A673 (cell line): ENCODE measurements around the gene NDC1.

Experiments
- EZH2 ChIP-seq: fragments of 200-600 bp; sonication (generic); IDR thresholded peaks from 2 replicates; pipeline ENCODE4 v1.6.1; 2017; ENCODE audit warnings: borderline replicate concordance, low read depth, mild to moderate bottlenecking, mixed read lengths, antibody characterized with exemption, low read length; ENCODE audit not compliant: poor library complexity, severe bottlenecking
- TF ChIP-seq, protein P1 (sequence below): fragments of 300-800, 200-600 bp; sonication (generic); conservative IDR thresholded peaks from 2 replicates; pipeline ENCODE4 v1.5.1; 2017; ENCODE audit warnings: low read depth, mild to moderate bottlenecking, antibody characterized with exemption, low read length, moderate library complexity, mixed read lengths

- TF ChIP-seq, protein P1, sequence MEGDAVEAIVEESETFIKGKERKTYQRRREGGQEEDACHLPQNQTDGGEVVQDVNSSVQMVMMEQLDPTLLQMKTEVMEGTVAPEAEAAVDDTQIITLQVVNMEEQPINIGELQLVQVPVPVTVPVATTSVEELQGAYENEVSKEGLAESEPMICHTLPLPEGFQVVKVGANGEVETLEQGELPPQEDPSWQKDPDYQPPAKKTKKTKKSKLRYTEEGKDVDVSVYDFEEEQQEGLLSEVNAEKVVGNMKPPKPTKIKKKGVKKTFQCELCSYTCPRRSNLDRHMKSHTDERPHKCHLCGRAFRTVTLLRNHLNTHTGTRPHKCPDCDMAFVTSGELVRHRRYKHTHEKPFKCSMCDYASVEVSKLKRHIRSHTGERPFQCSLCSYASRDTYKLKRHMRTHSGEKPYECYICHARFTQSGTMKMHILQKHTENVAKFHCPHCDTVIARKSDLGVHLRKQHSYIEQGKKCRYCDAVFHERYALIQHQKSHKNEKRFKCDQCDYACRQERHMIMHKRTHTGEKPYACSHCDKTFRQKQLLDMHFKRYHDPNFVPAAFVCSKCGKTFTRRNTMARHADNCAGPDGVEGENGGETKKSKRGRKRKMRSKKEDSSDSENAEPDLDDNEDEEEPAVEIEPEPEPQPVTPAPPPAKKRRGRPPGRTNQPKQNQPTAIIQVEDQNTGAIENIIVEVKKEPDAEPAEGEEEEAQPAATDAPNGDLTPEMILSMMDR = no peak
- no peak for TF ChIP-seq EZH2
These were observed 33.9 kb downstream of the NDC1 start for GRCh38 chr1:53804181-53804580.
